CD4-positive, alpha-beta T cell (primary cell): Measurements from ENCODE around the gene RERE. TPM values are rescaled to one million over a fixed set of nuclear protein-coding genes. Genes with fewer than 3 reads are reported as not detected.

Experiments used
- ATAC-seq: fragments of 200-7000 bp; cut with Tn5 transposase; one replicate; pipeline ENCODE4 v1.10.0; 2022; ENCODE audit warnings: mild to moderate bottlenecking; ENCODE audit not compliant: poor library complexity
- CTCF ChIA-PET: fragments of 350-600 bp; sonication (Branson Sonifier 250); formaldehyde crosslinking; loops from one replicate; lab custom pipeline; 2021; ENCODE audit warnings: antibody characterized with exemption, inconsistent platforms; lab: Charles Lee
- POLR2A ChIA-PET: fragments of 350-600 bp; sonication (Branson Sonifier 250); formaldehyde crosslinking; loops from one replicate; lab custom pipeline; 2021; ENCODE audit warnings: antibody characterized with exemption, inconsistent platforms; lab: Charles Lee
- DNase-seq, 14 experiments: peaks; one replicate each; pipeline ENCODE4 v3.0.0-alpha.2; 2013 to 2020; ENCODE audit warnings: mixed read lengths in 2 of 14
- H3K27ac ChIP-seq, 2 donors: one replicate each; pipeline versions ENCODE4 v1.5.1 to v1.7.0; 2013; ENCODE audit warnings: low read length in 2 of 2, low read depth in 1 of 2, mild to moderate bottlenecking in 1 of 2
- H3K27me3 ChIP-seq, 2 experiments: 1 replicate in 1 of 2; 2 replicates in 1 of 2; pipeline versions ENCODE4 v1.6.1 to v1.7.0; 2013; ENCODE audit warnings: low read length in 2 of 2, control low read depth in 1 of 2, mild to moderate bottlenecking in 1 of 2, moderate library complexity in 1 of 2; ENCODE audit not compliant: insufficient read depth in 2 of 2, control insufficient read depth in 1 of 2
- H3K36me3 ChIP-seq: one replicate; pipeline ENCODE4 v1.6.1; 2013; ENCODE audit warnings: low read length, control low read depth; ENCODE audit not compliant: insufficient read depth
- H3K4me1 ChIP-seq: one replicate; pipeline ENCODE4 v1.6.1; 2013; ENCODE audit warnings: low read length, control low read depth; ENCODE audit not compliant: insufficient read depth
- H3K4me3 ChIP-seq: one replicate; pipeline ENCODE4 v1.5.1; 2013; ENCODE audit warnings: mild to moderate bottlenecking, low read length, moderate library complexity
- H3K9me3 ChIP-seq, 2 experiments: 1 replicate in 1 of 2; 2 replicates in 1 of 2; pipeline versions ENCODE4 v1.6.1 to v1.7.0; 2013; ENCODE audit warnings: low read length in 2 of 2, mild to moderate bottlenecking in 2 of 2, control low read depth in 1 of 2, moderate library complexity in 1 of 2; ENCODE audit not compliant: control insufficient read depth in 1 of 2, insufficient read depth in 1 of 2
- H3K27ac Mint-ChIP-seq: one replicate; pipeline ENCODE4 v1.8.0; 2020; ENCODE audit warnings: mixed read lengths
- H3K27me3 Mint-ChIP-seq: one replicate; pipeline ENCODE4 v1.8.0; 2021; ENCODE audit warnings: mixed read lengths
- H3K36me3 Mint-ChIP-seq: one replicate; pipeline ENCODE4 v1.8.0; 2021; ENCODE audit warnings: low read depth, mixed read lengths
- H3K4me1 Mint-ChIP-seq: one replicate; pipeline ENCODE4 v1.8.0; 2021; ENCODE audit warnings: low read depth, mixed read lengths
- H3K4me3 Mint-ChIP-seq: one replicate; pipeline ENCODE4 v1.8.0; 2020; ENCODE audit warnings: mild to moderate bottlenecking, mixed read lengths
- H3K9me3 Mint-ChIP-seq: one replicate; pipeline ENCODE4 v1.8.0; 2020; ENCODE audit warnings: mixed read lengths
- intact Hi-C, 2 experiments: fragments of 100-400 bp; cut with DNase I in 1 of 2; cut with micrococcal nuclease in 1 of 2; formaldehyde crosslinking; loops; one replicate each; pipeline versions ENCODE4 v1.15.1 to v1.9.0; 2023 to 2025; cut with DNase I, micrococcal nuclease
- total RNA-seq, 174 experiments: library from RNA in 2 of 174; stranded (reverse) in 2 of 174; gene quantifications; one replicate each; pipeline ENCODE4 v1.2.3 and lab custom pipeline; 2021 to 2026
- TF ChIP-seq, protein P1 (sequence below): fragments of 200-600 bp; IDR thresholded peaks from one replicate; pipeline ENCODE4 v1.8.0; 2022; ENCODE audit warnings: antibody characterized with exemption, mild to moderate bottlenecking

The RERE gene
- total RNA-seq, 2 experiments from 2014 or later, result 78.4 to 84.0 TPM

GRCh38 chr1:8525558-8526275 is 291.7 kb downstream of the RERE start:
- Mint-ChIP-seq H3K4me1 (peaks cover 27% of the 10 kb centered on the region), H3K4me3 (no peak overlapping the region), H3K27ac (no peak overlapping the region), H3K27me3 (no peaks in the 10 kb centered on the region), H3K36me3 (peaks cover 18% of the 10 kb centered on the region), H3K9me3 (no peaks in the 10 kb centered on the region)
- H3K4me3 ChIP-seq, result peak overlapping the region; percentile 65
- POLR2A ChIA-PET, result interaction anchor here (0.5 to 2.5 kb wide), 28 partner anchors 10 to 372 kb away, joined by 3 to 40 read pairs (median 4); partner anchors contain the start of genes ENO1 and RERE
- H3K27ac ChIP-seq, result peak overlapping the region; percentile 92 to 93
- intact Hi-C loops, result loop anchor here (1.0 to 5.0 kb wide), 6 partner anchors 15 to 568 kb away; no protein-coding TSS in a partner anchor
- peak; percentile 92 for ATAC-seq
- H3K27me3 ChIP-seq, result no peaks in the 10 kb centered on the region
- peaks cover 5% of the 10 kb centered on the region for H3K36me3 ChIP-seq
- CTCF ChIA-PET, result interaction anchor here (0.7 to 1.6 kb wide), 8 partner anchors 9 to 479 kb away, joined by 3 to 6 read pairs (median 3); no protein-coding TSS in a partner anchor
- no peaks in the 10 kb centered on the region for H3K9me3 ChIP-seq
- H3K4me1 ChIP-seq, result peaks cover 34% of the 10 kb centered on the region
- TF ChIP-seq, protein P1, sequence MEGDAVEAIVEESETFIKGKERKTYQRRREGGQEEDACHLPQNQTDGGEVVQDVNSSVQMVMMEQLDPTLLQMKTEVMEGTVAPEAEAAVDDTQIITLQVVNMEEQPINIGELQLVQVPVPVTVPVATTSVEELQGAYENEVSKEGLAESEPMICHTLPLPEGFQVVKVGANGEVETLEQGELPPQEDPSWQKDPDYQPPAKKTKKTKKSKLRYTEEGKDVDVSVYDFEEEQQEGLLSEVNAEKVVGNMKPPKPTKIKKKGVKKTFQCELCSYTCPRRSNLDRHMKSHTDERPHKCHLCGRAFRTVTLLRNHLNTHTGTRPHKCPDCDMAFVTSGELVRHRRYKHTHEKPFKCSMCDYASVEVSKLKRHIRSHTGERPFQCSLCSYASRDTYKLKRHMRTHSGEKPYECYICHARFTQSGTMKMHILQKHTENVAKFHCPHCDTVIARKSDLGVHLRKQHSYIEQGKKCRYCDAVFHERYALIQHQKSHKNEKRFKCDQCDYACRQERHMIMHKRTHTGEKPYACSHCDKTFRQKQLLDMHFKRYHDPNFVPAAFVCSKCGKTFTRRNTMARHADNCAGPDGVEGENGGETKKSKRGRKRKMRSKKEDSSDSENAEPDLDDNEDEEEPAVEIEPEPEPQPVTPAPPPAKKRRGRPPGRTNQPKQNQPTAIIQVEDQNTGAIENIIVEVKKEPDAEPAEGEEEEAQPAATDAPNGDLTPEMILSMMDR, result no peak
- peak; percentile 55 to 94 (median 64) for DNase-seq

- peak in 10 of 14 experiments; percentile 13 to 69 (median 40) for DNase-seq
- Histone ChIP-seq H3K9me3 (no peaks in the 10 kb centered on the region), H3K4me1 (peaks cover 40% of the 10 kb centered on the region), H3K27ac (peak overlapping the region; percentile 92 to 93), H3K4me3 (peak overlapping the region; percentile 65), H3K27me3 (no peaks in the 10 kb centered on the region), H3K36me3 (peaks cover 5% of the 10 kb centered on the region)
- ChIA-PET CTCF (interaction anchor here (0.7 to 1.6 kb wide), 6 partner anchors 9 to 37 kb away, joined by 3 to 6 read pairs (median 4); no protein-coding TSS in a partner anchor), POLR2A (interaction anchor here (0.6 to 2.5 kb wide), 24 partner anchors 9 to 372 kb away, joined by 3 to 40 read pairs (median 4); partner anchors contain the start of genes ENO1 and RERE)
- intact Hi-C loops, result loop anchor here (1.0 to 5.0 kb wide), 5 partner anchors 15 to 568 kb away; no protein-coding TSS in a partner anchor
- Mint-ChIP-seq H3K9me3 (no peaks in the 10 kb centered on the region), H3K36me3 (peaks cover 22% of the 10 kb centered on the region), H3K27me3 (no peaks in the 10 kb centered on the region), H3K4me1 (peaks cover 32% of the 10 kb centered on the region), H3K27ac (no peak overlapping the region), H3K4me3 (no peak overlapping the region)
- TF ChIP-seq, protein P1, result no peak
- ATAC-seq, result peak; percentile 39
These were observed 292.3 kb downstream of the RERE start for GRCh38 chr1:8525216-8525557.

- peaks cover 24% of the 10 kb centered on the region for H3K36me3 Mint-ChIP-seq
- peak overlapping the region; percentile 65 for H3K4me3 ChIP-seq
- intact Hi-C loops, result loop anchor here (1.0 to 5.0 kb wide), 5 partner anchors 14 to 567 kb away; no protein-coding TSS in a partner anchor
- no peaks in the 10 kb centered on the region for H3K9me3 Mint-ChIP-seq
- no peaks in the 10 kb centered on the region for H3K27me3 Mint-ChIP-seq
- DNase-seq (peak in 2 of 14 experiments; percentile 15 to 31), ATAC-seq (no peak)
- H3K27ac ChIP-seq, result peak overlapping the region; percentile 92 to 93
- ChIA-PET POLR2A (interaction anchor here (0.6 to 2.5 kb wide), 18 partner anchors 9 to 371 kb away, joined by 3 to 40 read pairs (median 4); partner anchors contain the start of gene ENO1), CTCF (interaction anchor here (1.4 to 1.6 kb wide), 3 partner anchors 10 to 12 kb away, joined by 3 to 5 read pairs (median 4); no protein-coding TSS in a partner anchor)
- H3K27me3 ChIP-seq, result no peaks in the 10 kb centered on the region
- TF ChIP-seq, protein P1, result no peak
- H3K4me1 Mint-ChIP-seq, result peaks cover 37% of the 10 kb centered on the region
- H3K4me1 ChIP-seq, result peaks cover 41% of the 10 kb centered on the region
- peaks cover 5% of the 10 kb centered on the region for H3K36me3 ChIP-seq
- no peak overlapping the region for H3K27ac Mint-ChIP-seq
- no peaks in the 10 kb centered on the region for H3K9me3 ChIP-seq
- no peak overlapping the region for H3K4me3 Mint-ChIP-seq
These were observed 292.7 kb downstream of the RERE start for GRCh38 chr1:8524627-8525157.
